Left lobe of liver (tissue), 2 donors: ENCODE data around the gene PRCD. TPM values are rescaled to one million over a fixed set of nuclear protein-coding genes. Genes with fewer than 3 reads are reported as not detected.
"Not testable (repeated sequence)": the region's sequence is repeated elsewhere in the genome, so short reads cannot be mapped to it uniquely, and the experiment has no call there.

Source experiments
- ATAC-seq: fragments of 200-7000 bp; cut with Tn5 transposase; one replicate; pipeline ENCODE4 v1.9.1; 2020; ENCODE audit warnings: mild to moderate bottlenecking, moderate library complexity
- DNase-seq: peaks from one replicate; pipeline ENCODE4 v3.0.0-alpha.2; 2020; ENCODE audit warnings: low spot score
- total RNA-seq: library from RNA; stranded (reverse); gene quantifications from one replicate; pipeline ENCODE4 v1.2.1, GENCODE V29; 2021
- donor health status: DM: no; HTN: no; CAD: no; lungs with moderate emphysema.
- donor health status: DM: no; HTN: yes; CAD: no.

PRCD gene
- total RNA-seq, 1 donor from 2014 or later, result 0.15 TPM

- DNase-seq (no peak), ATAC-seq (no peak)
Measured at GRCh38 chr17:76502341-76503211, 37.3 kb upstream of the PRCD start.

- no peak for DNase-seq
Measured at GRCh38 chr17:76504117-76504516, 35.7 kb upstream of the PRCD start.

GRCh38 chr17:76506408-76507345 is 33.2 kb upstream of the PRCD start:
- DNase-seq (peak; percentile 82), ATAC-seq (peak; percentile 92)

More at GRCh38 chr17:76504117-76504516, 35.7 kb upstream of the PRCD start:
- ATAC-seq, result no peak

GRCh38 chr17:76508472-76509063 is 31.3 kb upstream of the PRCD start:
- not testable (repeated sequence) for DNase-seq, ATAC-seq

- DNase-seq (no peak), ATAC-seq (peak; percentile 29)
Measured at GRCh38 chr17:76510831-76511244, 29.0 kb upstream of the PRCD start.

- DNase-seq, result no peak
- no peak for ATAC-seq
Measured at GRCh38 chr17:76511668-76512365, 28.0 kb upstream of the PRCD start.

GRCh38 chr17:76512366-76513305 is 27.2 kb upstream of the PRCD start:
- ATAC-seq (no peak), DNase-seq (no peak)

GRCh38 chr17:76513306-76513692 is 26.5 kb upstream of the PRCD start:
- ATAC-seq, result no peak
- no peak for DNase-seq

GRCh38 chr17:76514355-76514754 is 25.5 kb upstream of the PRCD start:
- ATAC-seq, DNase-seq: not testable (repeated sequence)

- peak; percentile 31 for ATAC-seq
Measured at GRCh38 chr17:76515274-76515949, 24.4 kb upstream of the PRCD start.

GRCh38 chr17:76517638-76518038 is 22.2 kb upstream of the PRCD start:
- no peak for ATAC-seq
- no peak for DNase-seq

More at GRCh38 chr17:76515274-76515949, 24.4 kb upstream of the PRCD start:
- no peak for DNase-seq

- ATAC-seq, result no peak
Measured at GRCh38 chr17:76519048-76519966, 20.5 kb upstream of the PRCD start.

GRCh38 chr17:76521262-76521661 is 18.6 kb upstream of the PRCD start:
- ATAC-seq, result no peak
- DNase-seq, result no peak

More at GRCh38 chr17:76519048-76519966, 20.5 kb upstream of the PRCD start:
- no peak for DNase-seq

GRCh38 chr17:76521683-76522082 is 18.2 kb upstream of the PRCD start:
- DNase-seq, result not testable (repeated sequence)
- peak; percentile 13 for ATAC-seq

- DNase-seq (peak; percentile 81), ATAC-seq (peak; percentile 91)
Measured at GRCh38 chr17:76523084-76524037, 16.5 kb upstream of the PRCD start.
